RPMI8226 (cell line): ENCODE data around the gene PSMD11.
A peak's percentile ranks its signal among the peaks of the same experiment; 100 is the strongest.

Source experiments
- DNase-seq: peaks from one replicate; pipeline ENCODE4 v3.0.0-alpha.2; 2015

Gene PSMD11

DNA sequence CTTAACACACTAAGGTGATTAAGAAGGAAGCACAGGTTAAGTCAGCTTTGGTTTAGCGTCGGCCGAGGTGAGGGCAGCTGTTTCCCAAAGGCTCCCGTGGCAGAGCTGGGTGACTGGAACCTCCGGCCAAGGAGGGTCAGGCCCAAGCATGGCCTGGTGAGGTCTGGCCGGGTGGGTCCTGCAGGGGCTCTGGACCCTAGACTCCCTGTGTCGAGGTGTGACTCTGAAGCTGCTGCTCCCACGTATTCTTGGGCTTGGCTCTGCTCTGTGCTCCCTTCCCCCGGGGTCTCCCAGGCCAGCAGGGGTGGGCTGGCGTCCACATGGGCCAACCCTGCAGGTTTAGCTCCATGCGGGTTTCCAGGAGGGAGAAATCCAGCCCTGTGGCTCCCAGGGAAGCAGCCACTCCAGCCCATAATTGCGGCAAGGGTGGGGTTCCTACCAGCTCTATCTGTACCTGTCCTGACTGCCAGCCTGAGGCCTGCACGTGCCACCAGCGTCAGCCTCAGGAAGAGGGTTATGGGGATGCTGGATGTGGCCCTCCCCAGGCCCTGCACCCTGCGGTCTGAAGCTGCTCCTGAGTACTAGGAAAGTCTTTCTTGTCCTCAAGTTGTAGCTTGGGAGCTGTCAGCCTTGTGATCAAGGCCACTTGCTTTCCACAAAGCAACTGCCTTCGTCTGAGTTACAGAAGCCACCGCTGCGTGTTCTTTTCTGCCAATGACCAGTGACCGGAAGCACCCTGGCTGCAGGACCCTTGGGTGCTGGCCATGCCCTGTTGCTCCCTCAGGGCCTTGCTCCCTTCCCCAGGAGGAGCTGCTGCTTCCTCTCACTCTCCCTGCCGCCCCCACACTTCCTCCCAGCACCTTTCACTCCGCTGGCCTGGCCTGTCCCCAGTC is 47.3 kb downstream of the PSMD11 start:
- DNase-seq, result no peak

GRCh38 chr17:32492264-32492589 is 47.9 kb downstream of the PSMD11 start:
- DNase-seq, result no peak

GRCh38 chr17:32492648-32493289 is 48.5 kb downstream of the PSMD11 start:
- no peak for DNase-seq

- no peak for DNase-seq
These were observed 49.3 kb downstream of the PSMD11 start for GRCh38 chr17:32493571-32493970.

- no peak for DNase-seq
These were observed 49.7 kb downstream of the PSMD11 start for GRCh38 chr17:32493976-32494513.

DNA sequence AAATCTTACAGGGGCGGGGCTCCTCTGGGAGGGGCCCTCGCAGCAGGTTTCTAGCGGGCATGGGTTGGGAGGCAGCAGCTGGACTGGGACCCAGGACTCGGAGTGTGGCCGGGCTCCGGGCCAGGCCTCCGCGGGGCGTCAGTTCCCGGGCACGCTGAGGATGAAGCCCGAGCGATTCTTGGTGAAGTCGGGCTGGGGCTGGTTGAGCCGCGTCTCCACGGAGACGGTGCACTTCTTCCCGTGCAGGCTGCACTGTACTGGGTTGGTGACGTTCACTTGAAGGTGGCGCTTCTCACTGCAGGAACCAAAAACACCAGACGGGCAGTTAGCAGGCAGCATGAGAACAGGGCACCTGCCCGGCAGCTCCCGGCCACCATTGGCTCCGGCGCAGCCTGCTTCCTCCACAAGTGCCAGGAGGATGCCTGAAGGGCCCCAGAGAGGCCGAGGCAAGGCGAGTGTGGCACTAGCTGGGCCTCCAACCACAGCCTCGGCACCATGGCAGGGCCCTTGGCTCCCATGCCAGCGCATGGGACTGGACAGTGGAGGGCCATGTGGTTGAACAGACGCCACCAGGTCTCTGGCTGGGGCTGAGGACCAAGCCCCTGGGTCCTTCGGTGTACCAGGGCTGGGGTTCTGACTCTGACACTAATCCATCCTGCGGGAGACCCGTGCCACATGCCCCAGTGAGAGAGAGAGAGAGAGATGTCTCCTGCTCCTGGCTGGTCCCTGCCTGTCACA is 50.5 kb downstream of the PSMD11 start:
- DNase-seq, result no peak

GRCh38 chr17:32495359-32496231 is 51.3 kb downstream of the PSMD11 start:
- DNase-seq, result no peak

DNA sequence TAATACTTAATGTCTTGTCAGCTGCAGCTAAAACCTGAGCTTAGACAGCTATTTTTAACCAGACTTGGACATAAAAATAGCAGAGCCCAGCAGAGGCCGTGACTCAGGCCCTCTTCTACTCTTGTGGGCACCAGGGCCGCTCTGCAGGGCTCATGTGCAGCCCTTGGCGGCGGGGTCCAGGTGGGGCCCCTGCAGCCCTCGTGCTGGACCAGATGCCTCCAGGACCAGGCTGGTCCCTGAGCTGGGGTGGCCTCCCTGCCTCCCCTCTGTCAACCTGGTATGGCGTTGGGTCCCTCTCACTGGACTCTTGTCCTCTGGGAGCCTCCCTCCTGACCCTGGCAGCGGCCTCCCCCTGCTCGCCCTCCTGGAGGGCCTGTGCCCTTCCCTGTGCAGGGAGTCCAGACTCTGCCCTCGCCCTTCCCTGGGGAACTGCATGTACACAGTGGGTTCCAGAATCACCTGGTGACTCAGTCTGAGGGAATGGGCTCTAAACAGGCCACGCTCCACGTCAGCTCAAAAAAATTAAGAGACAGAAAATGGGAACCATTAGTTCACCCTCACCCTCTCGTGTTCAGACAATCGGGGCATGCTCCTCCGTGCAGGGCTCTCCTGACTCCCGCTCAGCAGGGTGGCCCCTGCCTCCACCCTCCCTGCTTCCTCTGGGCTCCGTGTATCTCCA is 52.2 kb downstream of the PSMD11 start:
- DNase-seq, result no peak

- no peak for DNase-seq
These were observed 53.3 kb downstream of the PSMD11 start for GRCh38 chr17:32497431-32498205.

DNA sequence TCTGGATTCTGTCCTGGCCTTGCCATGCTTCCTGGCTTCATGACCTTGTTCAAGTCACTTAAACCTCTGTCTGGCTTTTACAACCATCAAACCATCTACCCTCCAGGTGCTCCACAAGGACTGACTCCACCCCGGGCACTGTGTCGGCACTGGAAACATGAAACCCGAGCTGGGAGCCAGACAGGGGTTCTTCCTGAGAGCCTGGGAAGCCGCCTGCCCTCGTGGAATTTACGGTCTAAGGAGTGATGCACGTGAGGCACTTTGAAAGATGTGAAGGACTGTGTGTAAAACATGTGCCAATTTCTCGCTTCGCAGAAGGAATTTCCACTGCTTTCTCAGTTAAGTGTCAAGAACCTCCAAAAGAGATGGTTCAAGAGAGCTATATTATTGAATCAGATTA is 54.1 kb downstream of the PSMD11 start:
- no peak for DNase-seq

- DNase-seq, result no peak
These were observed 57.7 kb downstream of the PSMD11 start for GRCh38 chr17:32502013-32502412.

GRCh38 chr17:32502710-32503109 is 58.4 kb downstream of the PSMD11 start:
- no peak for DNase-seq

DNA sequence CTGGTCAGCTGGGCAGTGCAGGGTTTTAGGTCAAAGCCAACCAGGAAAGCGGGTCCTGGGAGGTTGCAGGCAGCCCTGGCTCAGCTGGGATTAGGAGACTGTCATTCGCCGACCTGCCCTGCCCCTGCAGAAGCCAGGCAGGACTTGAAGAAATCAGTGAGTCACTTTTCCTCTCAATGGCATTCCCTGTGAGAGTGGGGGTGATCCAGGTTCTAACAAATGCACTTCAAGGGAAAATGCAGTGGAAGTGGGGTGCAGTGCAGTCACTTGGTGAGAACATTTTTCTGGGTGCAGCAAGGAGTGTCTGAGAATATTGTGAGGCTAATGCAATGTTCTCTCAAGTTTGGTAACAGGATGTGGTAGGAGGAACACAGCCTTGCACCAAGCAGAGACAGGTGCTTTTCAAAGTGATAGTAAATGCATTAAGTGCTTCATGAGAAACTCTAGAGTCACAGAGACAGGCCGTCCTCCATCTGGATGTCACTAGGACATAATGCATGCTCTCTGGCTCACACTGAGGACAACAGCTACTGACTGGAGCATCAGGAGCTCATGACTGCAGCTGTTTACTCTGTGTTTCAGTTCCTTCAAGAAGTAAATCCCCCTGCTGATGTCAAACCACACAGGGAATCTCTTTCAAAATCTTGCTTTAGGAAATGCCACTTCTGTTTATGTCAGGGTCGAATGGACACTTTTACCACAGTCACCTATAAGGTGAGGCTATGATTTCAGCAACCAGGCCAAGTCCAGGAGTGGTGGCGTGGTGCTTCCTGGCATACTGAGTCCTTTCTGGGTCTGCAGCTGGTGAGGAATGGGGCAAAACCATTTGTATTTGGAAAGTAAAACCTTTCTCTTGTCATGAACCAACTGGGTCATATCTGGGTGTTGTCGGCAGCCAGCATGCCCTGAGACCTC is 59.2 kb downstream of the PSMD11 start:
- peak; percentile 86 for DNase-seq

DNA sequence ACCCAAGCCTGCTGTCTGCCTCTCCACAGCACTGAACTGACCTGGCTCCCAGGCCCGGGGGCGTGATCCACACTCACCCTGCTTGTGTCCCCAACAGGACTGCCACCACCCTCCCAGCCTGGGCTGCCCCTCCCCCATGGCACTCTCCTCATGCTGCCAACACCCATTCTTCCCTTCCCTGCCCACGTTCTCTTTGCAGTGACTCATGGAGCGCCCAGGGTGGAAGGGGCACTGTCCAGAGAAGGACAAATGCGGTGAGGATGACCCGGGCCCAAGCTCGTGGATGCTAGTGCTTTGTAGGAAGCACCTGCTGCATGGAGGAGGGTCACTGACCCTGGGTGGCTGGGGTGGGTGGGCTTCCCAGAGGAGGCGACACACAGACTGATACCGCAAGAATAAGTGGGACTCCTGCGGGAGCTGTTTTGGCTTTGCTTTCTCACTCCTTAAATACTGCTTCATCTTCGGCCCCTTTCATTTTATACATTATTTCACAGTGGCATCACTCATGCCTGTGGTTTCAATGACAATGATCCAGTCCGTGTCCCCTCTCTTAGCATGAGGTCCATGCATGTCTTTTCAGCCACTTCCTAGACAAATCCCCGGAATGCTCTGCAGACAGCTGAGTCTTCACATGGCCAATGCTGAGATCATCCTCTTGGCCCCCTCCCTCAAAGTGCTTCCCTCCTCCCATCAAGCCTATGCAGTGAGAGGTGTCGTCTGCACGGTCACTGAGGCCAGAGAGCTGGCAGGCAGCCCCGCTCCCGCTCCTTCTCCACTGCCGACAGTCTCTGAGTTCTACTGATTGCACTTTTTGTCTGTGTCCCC is 60.1 kb downstream of the PSMD11 start:
- no peak for DNase-seq

GRCh38 chr17:32508926-32509325 is 64.6 kb downstream of the PSMD11 start:
- DNase-seq, result no peak

- no peak for DNase-seq
These were observed 66.2 kb downstream of the PSMD11 start for GRCh38 chr17:32510466-32510865.

- no peak for DNase-seq
These were observed 68.0 kb downstream of the PSMD11 start for GRCh38 chr17:32512328-32512727.

GRCh38 chr17:32513579-32513978 is 69.3 kb downstream of the PSMD11 start:
- no peak for DNase-seq

GRCh38 chr17:32514606-32515005 is 70.3 kb downstream of the PSMD11 start:
- no peak for DNase-seq
